Measurements from ENCODE around the gene KANSL1.

- TF ChIP-seq, protein P1, sequence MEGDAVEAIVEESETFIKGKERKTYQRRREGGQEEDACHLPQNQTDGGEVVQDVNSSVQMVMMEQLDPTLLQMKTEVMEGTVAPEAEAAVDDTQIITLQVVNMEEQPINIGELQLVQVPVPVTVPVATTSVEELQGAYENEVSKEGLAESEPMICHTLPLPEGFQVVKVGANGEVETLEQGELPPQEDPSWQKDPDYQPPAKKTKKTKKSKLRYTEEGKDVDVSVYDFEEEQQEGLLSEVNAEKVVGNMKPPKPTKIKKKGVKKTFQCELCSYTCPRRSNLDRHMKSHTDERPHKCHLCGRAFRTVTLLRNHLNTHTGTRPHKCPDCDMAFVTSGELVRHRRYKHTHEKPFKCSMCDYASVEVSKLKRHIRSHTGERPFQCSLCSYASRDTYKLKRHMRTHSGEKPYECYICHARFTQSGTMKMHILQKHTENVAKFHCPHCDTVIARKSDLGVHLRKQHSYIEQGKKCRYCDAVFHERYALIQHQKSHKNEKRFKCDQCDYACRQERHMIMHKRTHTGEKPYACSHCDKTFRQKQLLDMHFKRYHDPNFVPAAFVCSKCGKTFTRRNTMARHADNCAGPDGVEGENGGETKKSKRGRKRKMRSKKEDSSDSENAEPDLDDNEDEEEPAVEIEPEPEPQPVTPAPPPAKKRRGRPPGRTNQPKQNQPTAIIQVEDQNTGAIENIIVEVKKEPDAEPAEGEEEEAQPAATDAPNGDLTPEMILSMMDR (conservative IDR thresholded peaks at IDR 0.05) = no peak
- TF ChIP-seq ZFX (IDR thresholded peaks at IDR 0.05) = no peak
Measured at GRCh38 chr17:46141645-46142044, 51.6 kb downstream of the KANSL1 start.
